H1 (cell line): ENCODE measurements around the gene GALNT18.

Experiments
- CHD2 ChIP-seq: IDR thresholded peaks from 2 replicates; pipeline ENCODE4 v1.6.1; 2012; ENCODE audit warnings: low read length, improper control_type of control experiment
- EP300 ChIP-seq, 2 experiments: IDR thresholded peaks; 1 replicate in 1 of 2; 2 replicates in 1 of 2; pipeline ENCODE4 v1.6.1; 2011 to 2012; ENCODE audit warnings: low read depth in 2 of 2, low read length in 2 of 2, mild to moderate bottlenecking in 2 of 2, borderline replicate concordance in 1 of 2, inconsistent platforms in 1 of 2, moderate library complexity in 1 of 2
- SUZ12 ChIP-seq: fragments of 200-600 bp; sonication (generic); IDR thresholded peaks from 2 replicates; pipeline ENCODE4 v1.6.1; 2012; ENCODE audit warnings: mild to moderate bottlenecking, inconsistent platforms, low read length, moderate library complexity, mixed read lengths

GRCh38 chr11:11359611-11360010, 262.2 kb downstream of the GALNT18 start:
- TF ChIP-seq CHD2 (no peak), EP300 (IDR thresholded peaks at IDR 0.05; ENCODE audit: borderline replicate concordance in 1 of 2, low read depth in 2 of 2, low read length in 2 of 2) (no peak), SUZ12 (no peak)
